ENCODE data around the gene EMC7. TPM values are rescaled to one million over a fixed set of nuclear protein-coding genes. Genes with fewer than 3 reads are reported as not detected.
A peak's percentile ranks its signal among the peaks of the same experiment; 100 is the strongest.

Gene EMC7
- polyA plus RNA-seq, 1 donor (not counting 4 experiments of a cell fraction or from before 2014, with no cell fraction given), result 101 TPM

GRCh38 chr15:34085746-34086145 is 15.9 kb downstream of the EMC7 start:
- Histone ChIP-seq H3K4me3 (ENCODE audit: control insufficient read depth in 2 of 3, extremely low read depth in 1 of 3, insufficient read depth in 2 of 3, low read depth in 1 of 3, low read length in 3 of 3) (no peak overlapping the region), H2AFZ (ENCODE audit: control insufficient read depth, low read length) (no peak overlapping the region), H3K4me1 (ENCODE audit: control insufficient read depth, extremely low read depth, insufficient read depth, low read length) (no peaks in the 10 kb centered on the region), H3K79me2 (ENCODE audit: control insufficient read depth, insufficient read depth, low read length) (no peaks in the 10 kb centered on the region), H3K27me3 (ENCODE audit: control insufficient read depth, extremely low read depth, insufficient read depth, low read length) (no peaks in the 10 kb centered on the region), H4K20me1 (ENCODE audit: control insufficient read depth, extremely low read depth, insufficient read depth, low read length) (no peaks in the 10 kb centered on the region), H3K27ac (ENCODE audit: control insufficient read depth, insufficient read depth, low read length) (no peak overlapping the region), H3K36me3 (ENCODE audit: control insufficient read depth in 2 of 2, extremely low read depth in 1 of 2, insufficient read depth in 2 of 2, low read length in 2 of 2) (peaks cover 0 to 13% of the 10 kb centered on the region in 2 experiments), H3K9ac (ENCODE audit: control insufficient read depth, extremely low read depth, insufficient read depth, low read length) (no peak overlapping the region), H3K9me3 (ENCODE audit: control insufficient read depth, low read depth, low read length) (no peaks in the 10 kb centered on the region), H3K4me2 (ENCODE audit: control insufficient read depth, extremely low read depth, insufficient read depth, low read depth, low read length) (no peak overlapping the region), H3K9me1 (ENCODE audit: control insufficient read depth, extremely low read depth, insufficient read depth, low read length) (no peaks in the 10 kb centered on the region)
- DNase-seq (ENCODE audit: low read depth, low spot score), result no peak
- no peak for TF ChIP-seq EZH2 (IDR thresholded peaks at IDR 0.05; ENCODE audit: low read length)
- no peak for TF ChIP-seq CTCF (optimal IDR thresholded peaks at IDR 0.05 in 1 of 3, IDR thresholded peaks at IDR 0.05 in 1 of 3, conservative IDR thresholded peaks at IDR 0.05 in 1 of 3; ENCODE audit: extremely low read depth in 1 of 3, insufficient read depth in 2 of 3, low read length in 3 of 3)
- dilution Hi-C loops (cut with MboI; ENCODE audit: extremely low pct_ligation_motif_present, low sequenced_read_pairs), result no loop called here
- no peak for FAIRE-seq

DNA sequence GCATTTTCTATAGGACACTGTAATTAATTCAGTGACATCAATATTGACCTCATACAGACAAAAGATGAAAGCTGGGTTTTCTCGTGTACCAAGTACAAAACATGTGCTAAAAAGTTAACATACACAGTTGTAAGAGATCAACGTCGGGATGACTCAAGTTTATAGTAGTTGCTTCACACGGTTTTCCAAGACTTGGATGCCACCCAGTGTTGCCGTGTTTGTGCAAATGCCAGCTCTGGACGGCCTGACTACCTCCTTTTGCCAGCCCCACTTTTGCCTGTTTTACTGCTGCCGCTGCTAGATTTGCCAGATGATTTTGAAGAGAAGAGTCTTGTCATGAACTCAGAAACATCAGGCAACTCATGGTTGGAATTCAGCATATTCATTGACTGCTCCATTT is 17.6 kb downstream of the EMC7 start:
- Histone ChIP-seq H3K36me3 (ENCODE audit: control insufficient read depth in 2 of 2, extremely low read depth in 1 of 2, insufficient read depth in 2 of 2, low read length in 2 of 2) (peaks cover 0 to 13% of the 10 kb centered on the region in 2 experiments), H3K9ac (ENCODE audit: control insufficient read depth, extremely low read depth, insufficient read depth, low read length) (no peak overlapping the region), H3K27me3 (ENCODE audit: control insufficient read depth, extremely low read depth, insufficient read depth, low read length) (no peaks in the 10 kb centered on the region), H3K9me1 (ENCODE audit: control insufficient read depth, extremely low read depth, insufficient read depth, low read length) (no peaks in the 10 kb centered on the region), H3K4me3 (ENCODE audit: control insufficient read depth in 2 of 3, extremely low read depth in 1 of 3, insufficient read depth in 2 of 3, low read depth in 1 of 3, low read length in 3 of 3) (no peak overlapping the region), H3K4me2 (ENCODE audit: control insufficient read depth, extremely low read depth, insufficient read depth, low read depth, low read length) (no peak overlapping the region), H3K79me2 (ENCODE audit: control insufficient read depth, insufficient read depth, low read length) (no peaks in the 10 kb centered on the region), H4K20me1 (ENCODE audit: control insufficient read depth, extremely low read depth, insufficient read depth, low read length) (no peaks in the 10 kb centered on the region), H2AFZ (ENCODE audit: control insufficient read depth, low read length) (peak overlapping the region; percentile 28), H3K27ac (ENCODE audit: control insufficient read depth, insufficient read depth, low read length) (no peak overlapping the region), H3K9me3 (ENCODE audit: control insufficient read depth, low read depth, low read length) (no peaks in the 10 kb centered on the region), H3K4me1 (ENCODE audit: control insufficient read depth, extremely low read depth, insufficient read depth, low read length) (no peaks in the 10 kb centered on the region)
- dilution Hi-C loops (cut with MboI; ENCODE audit: extremely low pct_ligation_motif_present, low sequenced_read_pairs), result no loop called here
- TF ChIP-seq CTCF (optimal IDR thresholded peaks at IDR 0.05 in 1 of 3, IDR thresholded peaks at IDR 0.05 in 1 of 3, conservative IDR thresholded peaks at IDR 0.05 in 1 of 3; ENCODE audit: extremely low read depth in 1 of 3, insufficient read depth in 2 of 3, low read length in 3 of 3) (peak in 1 of 3 experiments; percentile 63), EZH2 (IDR thresholded peaks at IDR 0.05; ENCODE audit: low read length) (no peak)
- FAIRE-seq, result peak; percentile 70
- no peak for DNase-seq (ENCODE audit: low read depth, low spot score)
